HS-5 (cell line): Measurements from ENCODE around the gene VTN.

Experiments
- DNase-seq: peaks from one replicate; pipeline ENCODE4 v3.0.0-alpha.2; 2012; ENCODE audit warnings: low read depth

Gene VTN, protein sequence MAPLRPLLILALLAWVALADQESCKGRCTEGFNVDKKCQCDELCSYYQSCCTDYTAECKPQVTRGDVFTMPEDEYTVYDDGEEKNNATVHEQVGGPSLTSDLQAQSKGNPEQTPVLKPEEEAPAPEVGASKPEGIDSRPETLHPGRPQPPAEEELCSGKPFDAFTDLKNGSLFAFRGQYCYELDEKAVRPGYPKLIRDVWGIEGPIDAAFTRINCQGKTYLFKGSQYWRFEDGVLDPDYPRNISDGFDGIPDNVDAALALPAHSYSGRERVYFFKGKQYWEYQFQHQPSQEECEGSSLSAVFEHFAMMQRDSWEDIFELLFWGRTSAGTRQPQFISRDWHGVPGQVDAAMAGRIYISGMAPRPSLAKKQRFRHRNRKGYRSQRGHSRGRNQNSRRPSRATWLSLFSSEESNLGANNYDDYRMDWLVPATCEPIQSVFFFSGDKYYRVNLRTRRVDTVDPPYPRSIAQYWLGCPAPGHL

DNA sequence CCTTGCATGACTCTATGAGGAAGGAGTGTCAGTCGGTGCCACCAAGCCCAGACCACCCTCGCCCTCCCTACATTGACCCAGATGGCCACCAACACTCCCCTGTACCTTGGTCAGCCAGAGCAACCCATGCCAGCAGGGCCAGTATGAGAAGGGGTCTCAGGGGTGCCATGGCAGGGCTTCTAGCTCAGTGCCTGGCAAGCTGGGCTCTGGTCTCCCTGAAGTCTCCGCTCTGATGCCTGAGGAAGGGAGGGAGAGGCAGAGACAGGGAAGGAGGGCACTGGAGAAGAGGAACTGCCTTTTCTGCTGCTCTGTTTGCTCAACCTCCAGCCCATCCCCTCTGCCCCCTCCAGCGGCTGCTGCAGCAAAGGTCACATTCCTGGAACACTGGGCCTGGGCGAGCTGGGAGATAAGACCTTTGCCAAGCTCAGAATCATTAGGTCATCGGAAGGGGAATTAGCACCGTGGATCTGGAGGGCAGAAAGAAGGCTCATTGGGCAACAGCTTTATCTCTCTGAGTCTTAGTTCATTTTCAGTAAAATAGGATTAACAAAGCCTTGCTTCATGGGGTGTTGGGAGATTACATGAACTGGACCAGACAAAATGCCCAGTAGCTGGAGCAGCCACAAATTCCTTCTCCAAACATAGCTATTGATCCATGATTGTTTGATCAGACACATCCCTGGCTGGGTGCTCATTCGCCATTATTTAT lies at the start of gene VTN:
VTN (minus strand) TSS at position 273 of the 709 bp plus-strand sequence; CDS start at position 169, 104 bp downstream.
- no peak for DNase-seq

DNA sequence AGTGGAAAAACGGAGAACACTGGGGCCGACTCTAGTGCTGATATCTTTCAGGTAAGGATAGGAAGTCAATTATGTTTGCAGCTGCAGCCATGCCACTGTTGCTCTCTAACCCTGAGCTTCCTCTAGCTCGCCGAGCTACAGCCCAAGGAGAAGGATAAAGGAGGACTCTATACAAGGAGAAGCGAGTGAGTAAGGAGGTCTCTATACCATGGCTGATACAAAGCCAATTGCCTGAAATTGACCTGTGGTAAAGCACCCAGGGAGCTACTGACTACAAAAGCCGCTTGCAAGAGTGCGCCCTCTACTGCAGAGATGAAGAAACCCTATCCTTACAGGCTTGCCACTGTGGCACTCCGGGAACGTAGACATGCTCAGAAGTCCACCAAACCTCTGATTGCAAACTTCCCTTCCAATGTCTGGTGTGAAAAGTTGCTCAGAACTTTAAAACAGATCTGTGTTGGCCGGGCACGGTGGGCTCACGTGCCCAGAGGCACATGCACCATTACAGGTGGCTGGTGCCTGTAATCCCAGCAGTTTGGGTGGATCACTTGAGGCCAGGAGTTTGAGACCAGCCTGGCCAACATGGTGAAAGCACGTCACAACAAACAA lies 46.7 kb upstream of the VTN start:
- DNase-seq: no peak

DNA sequence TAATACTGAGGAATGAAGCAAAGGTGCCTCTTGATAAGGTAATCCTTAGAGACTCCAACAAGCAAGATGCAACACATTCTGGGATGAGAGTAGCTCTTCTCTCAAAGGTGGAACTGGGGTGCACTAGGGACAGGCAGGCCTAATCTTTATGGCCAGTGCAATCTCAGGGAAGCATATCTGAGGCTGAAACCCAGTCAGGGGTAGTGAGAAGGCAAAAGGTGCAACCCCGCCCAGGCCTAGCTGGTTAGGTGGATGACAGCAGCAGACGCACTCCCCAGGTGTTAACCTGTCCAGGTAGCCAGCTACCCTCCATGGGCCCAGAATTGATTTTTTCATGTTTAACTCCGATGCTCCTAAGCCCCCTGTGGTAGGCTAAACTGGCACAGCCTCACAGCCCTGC lies 45.8 kb upstream of the VTN start:
- no peak for DNase-seq

DNA sequence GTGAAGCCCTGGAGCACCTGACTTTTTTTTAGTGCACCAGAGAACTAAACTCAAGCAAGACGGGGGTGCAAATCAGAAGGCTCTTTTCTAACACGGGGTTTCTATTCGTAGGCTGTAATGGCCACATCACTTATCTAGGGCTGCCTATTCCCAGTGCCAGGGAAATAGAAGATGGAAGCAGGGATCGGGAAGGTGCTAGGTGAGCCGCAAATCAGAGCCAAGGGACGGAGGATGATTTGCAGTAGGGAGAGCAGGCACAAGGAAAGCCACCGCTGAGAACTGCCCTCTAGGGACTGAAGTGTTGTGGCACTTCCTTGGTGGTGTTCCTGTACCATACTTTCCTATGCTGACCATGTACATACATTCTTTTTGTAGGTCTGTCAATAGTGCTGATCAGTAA lies 43.7 kb upstream of the VTN start:
- DNase-seq: no peak

DNA sequence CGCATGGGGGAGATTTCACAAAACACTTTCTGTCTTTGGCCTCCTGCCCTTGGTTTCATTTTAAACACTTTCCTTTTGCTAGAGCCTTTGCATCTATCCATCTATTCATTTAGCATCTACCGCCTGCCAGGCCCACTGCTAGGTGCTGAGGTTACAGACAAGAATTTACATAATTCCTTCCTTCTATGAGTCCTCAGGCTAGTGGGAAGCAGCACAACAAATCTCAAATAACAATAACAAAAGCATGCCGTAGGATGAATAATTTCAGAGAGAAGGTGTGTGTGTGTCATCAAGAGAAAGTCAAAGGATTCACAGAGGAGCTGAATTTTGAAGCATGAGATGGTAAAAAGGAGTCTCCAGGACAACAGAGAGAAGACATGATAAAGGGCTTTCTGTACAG lies 42.0 kb upstream of the VTN start:
- DNase-seq: no peak

DNA sequence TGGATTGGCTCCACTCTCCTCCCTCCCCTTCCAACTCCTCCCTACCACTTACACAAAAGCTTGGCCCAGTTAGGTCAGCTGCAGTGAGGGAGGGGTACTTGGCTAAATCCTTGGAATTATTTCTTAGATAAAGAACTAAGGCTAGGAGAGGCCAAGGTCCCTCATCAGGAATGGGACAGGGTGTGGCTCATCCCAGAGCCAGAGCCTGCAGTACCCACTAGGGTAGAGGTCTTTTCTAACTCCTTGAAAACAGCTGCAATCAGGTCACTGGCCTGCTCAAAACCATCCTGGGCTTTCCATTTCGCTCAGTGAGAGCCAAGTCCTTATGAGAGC lies 37.8 kb upstream of the VTN start:
- no peak for DNase-seq

DNA sequence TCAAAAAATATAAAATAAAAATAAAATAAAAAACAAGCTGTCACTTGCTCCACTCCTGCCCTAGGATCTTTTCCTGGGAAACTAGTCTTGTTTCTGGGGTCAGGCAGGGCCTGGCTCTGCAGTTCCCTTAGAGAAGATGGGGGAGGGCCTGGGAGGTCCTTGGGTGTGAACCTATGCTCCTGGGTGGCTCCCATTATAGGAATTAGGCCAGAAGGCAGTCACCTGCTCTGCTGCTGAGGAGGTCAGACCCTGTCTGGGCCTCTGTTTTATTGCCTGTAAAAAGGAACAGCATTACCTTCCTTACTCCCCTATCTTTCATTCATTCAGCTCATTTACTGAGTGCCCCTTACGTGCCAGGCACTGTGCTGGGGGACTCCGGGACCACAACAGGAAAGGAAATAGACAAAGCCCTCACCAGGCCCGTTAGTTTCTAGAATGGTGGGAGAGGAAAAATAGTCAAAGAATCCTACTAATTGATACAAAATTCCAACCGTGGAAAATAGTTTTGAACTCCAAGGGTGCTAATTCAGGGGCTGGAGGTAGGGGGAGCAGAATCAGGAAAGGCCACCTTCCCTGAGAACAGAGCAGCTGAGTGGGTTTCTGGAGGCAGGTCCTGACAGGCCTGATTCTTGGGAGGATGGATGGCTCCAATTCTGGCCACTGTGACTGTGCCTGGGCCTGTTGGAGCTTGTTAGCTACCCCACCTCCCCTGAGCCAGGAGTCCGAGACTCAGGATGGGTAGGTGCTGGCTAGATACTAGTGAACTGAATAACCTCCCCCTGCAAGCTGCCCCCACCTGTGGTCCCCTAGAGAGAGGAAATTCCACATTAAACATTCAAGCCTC lies 37.2 kb upstream of the VTN start:
- no peak for DNase-seq

DNA sequence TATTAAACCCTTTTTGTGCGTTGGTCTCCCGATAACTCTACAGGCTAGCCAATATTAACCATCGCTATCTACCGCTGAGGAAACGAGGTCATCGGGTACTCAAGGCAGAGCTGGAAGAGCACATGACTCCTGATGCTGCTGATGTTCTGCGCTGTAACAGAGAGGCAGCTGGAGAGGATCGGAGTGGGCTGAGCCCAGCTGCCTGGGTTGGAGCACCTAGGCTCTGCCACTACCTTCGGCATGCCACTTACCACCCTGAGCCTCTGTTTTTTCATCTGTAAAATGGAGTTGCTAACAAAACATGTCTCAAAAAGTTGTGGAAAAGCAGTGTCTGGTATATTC lies 36.3 kb upstream of the VTN start:
- DNase-seq: no peak

DNA sequence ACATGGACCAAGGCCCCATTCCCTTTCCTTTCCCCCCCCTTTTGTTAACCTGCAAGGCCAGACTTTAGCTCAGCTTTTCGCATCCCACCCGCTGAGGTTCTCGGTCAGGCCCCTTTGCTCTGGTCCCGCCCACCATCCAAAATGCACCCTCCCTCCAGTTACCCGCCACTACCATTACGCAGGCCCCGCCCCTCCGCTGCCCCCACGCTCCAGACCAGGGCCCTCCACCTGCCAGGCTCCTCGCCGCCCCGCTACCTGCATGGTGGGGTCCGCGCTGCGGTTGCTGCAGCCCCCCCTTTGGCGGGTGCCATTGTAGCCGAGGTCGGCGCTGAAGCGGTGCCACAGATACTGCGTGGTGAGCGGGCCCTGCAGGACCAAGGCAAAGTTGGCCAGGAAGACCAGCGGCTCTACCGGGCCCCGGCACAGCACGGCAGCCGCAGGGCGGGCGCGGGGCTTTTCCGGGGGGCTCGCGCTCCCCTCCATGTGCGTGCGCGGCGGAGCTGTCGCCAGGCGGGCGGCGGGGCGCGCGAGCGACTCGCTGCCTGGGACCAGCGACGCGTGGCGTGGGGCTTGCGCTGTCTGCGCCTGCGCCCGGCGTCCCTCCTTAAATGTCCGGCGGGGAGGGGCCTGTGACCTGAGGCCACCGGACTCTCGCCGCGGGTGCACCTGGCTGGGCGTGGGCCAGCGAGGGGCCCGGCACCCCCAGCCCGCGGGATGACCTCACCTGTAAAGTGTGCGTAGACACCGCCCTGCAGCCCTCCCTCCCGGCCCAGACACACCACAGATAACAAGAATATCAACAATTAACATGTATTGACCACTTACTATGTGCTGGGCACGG lies 35.7 kb upstream of the VTN start, which contains the start of gene SLC46A1:
SLC46A1 (minus strand) TSS at position 581 of the 841 bp plus-strand sequence; CDS start at position 483, 98 bp downstream.
- DNase-seq: no peak

DNA sequence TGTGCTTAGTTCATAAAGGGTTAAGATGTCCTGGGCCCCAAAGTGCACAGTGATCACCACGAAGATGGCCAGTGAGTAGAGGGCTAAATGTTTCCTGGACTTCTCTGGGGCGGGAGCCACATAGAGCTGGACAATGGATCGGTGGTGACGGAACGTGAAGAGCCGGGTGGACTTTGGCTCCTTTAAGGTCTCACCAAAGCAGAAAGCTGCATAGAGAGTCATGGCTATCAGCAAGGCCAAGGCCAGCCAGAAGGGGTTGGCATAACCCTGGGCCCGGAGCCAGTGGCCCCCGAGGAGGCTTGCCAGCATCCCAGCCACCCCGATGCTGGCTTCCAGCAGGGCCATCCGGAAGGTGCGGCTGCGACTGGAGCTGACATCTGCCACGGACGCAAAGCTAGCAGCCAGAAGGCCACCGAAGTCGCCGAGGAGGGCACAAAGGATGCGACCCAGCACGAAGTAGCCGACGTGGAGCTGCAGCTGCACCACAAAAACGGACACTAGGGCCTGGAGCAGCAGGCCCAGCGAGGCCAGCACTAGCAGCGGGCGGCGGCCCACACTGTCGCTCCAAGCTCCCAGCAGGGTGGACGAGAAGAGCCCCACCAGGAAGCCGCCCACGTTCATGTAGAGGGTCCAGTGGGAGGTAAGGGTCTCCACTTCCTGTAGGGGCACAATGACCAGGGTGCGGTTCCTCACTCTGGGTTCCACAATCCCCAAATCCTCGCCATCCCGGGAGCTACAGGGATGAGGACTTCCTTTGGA lies 34.9 kb upstream of the VTN start:
- DNase-seq: no peak

DNA sequence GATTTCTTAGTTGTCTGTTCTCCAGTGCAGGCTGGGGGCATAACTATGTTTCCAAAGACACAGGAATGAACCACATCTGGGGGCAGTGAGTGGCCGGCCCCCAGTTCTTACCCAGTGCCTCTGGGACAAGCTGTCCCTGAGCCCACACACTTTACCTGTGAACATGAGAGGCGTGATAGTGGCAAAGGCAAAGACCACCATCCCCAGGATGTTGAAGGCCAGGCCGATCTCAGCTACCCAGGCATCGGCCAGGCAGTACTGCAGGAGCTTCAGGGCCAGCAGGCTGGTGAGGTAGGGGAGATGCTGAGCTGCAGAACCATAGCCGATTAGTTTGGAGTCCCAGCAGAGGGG lies 34.3 kb upstream of the VTN start:
- no peak for DNase-seq

DNA sequence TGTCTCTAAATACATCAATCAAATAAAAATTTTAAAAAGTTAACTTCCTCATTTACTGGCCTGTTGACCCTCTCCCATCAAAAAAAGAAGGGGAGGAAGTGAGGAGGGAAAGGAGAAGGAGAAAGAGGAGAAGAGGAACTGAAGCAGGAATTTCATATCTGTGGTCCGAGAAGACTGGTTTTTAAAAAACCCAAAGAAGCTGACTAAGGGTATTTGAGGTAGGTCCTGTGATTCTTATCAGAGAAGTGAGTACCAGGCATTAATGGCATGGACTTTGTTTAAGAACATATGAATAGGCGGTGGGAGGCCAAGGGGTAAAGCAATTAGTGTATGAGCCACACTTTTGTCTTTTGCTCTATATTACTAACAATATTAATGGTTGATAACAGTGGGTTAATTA lies 33.9 kb upstream of the VTN start:
- DNase-seq: no peak

DNA sequence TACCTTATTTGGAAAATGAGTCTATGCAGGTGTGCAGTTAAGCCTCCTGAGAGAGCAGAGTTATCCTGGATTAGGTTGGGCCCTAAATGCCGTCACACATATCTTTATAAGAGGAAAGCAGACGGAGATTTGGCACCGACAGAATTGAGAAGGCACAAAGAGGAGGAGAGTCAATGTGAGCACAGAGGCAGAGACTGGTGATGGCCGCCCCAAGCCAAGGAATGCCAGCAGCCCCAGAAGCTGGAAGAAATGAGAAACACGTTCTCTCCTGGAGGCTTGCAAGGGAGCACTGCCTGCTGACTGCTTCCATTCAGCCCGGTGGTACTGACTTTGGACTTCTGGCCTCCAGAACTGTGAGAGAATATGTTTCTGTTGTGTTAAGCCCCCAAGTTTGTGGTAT lies 32.7 kb upstream of the VTN start:
- no peak for DNase-seq

DNA sequence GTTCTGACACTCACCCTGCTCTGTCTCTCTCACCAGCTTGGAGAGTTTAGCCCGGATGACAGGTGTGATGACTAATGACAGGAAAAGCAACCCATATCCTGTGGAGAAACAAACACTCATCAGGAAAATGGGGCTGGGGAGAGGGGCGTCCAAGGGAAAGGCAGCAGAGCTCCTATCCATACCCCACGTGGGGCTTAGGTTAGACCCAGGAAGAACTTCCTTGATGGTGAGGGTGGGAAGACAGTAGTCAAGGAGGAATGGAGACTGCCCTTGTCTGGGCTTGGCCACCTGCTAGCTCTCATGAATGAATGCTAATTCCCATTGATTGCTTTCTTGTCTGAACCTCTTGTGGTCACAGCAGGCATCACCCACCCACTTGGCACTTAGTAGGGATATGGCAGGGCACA lies 32.1 kb upstream of the VTN start:
- no peak for DNase-seq

DNA sequence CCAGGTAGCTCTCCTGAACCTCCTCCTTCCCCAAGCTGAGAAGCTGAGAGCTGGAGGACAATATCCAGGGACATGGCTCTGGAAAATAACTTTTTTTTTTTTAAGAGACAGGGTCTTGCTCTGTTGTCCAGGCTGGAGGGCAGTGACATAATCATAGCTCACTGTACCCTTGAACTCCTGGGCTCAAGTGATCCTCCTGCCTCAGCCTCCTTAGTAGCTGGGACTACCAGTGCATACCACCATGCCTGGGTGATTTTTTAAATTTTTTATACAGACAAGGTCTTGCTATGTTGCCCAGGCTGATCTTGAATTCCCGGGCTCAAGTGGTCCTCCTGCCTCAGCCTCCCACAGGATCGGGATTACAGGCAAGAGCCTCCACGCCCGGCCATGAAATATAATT lies 29.7 kb upstream of the VTN start:
- DNase-seq: no peak

DNA sequence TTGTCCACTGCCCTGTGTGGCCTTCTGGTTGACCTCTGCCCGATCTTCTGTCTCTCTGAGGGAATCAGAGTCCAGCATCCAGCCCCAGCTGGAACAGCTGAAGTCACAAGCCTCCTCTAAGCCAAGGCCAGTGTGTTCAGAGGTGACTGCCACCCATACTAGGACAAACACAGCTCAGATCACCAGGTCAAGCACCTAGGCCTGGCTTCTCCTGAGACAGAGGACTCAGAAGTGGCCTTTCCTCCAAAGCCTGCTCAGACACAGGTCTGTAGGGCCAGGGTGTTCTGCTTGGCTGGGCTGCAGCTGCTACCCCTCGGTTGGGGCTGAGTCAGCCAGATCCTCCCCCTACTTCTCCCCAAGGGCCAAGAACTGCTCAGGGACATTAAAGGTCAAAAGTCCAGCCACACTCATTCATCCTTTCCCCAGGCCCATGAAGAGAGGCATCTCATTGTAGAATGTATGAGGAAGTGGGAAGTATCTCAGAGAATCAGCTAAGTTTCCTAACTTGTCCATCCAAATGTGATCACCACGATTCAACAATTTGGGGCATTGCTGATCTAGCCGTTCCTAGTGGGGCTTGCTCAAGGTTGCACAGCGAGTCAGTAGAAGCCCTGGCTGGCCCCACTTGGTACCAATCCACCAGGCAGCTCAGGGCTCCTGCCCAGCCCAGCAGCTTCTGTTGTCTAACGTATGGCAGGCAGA lies 28.3 kb upstream of the VTN start:
- no peak for DNase-seq

DNA sequence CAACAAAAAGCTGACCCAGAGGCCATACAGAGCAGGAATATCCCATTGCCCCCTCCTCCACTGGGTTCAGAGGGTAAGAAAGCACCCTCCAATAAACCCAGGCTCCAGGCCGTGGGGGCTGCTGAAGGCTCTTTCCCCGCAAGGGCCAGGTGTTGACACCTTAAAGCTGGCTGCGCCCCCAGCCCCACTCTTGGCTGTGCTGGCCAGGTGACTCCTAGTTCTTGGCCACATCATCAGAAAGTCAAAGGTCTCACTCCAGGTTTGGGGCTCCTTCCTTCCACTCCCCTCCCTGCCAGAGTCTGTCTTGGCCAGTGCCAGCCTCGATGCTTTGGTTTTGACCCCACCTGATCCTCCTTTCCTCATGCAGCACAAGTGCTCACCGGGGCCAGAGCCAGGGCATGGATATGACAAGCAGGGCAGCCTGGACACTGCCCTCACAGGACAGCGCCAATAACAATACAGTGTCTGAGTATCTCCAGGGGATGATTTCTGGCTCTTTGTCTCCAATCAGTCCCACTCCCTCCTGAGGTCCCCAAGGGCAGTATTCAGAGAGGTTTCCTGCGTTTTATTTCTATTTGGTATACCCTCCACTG lies 27.7 kb upstream of the VTN start:
- DNase-seq: no peak

DNA sequence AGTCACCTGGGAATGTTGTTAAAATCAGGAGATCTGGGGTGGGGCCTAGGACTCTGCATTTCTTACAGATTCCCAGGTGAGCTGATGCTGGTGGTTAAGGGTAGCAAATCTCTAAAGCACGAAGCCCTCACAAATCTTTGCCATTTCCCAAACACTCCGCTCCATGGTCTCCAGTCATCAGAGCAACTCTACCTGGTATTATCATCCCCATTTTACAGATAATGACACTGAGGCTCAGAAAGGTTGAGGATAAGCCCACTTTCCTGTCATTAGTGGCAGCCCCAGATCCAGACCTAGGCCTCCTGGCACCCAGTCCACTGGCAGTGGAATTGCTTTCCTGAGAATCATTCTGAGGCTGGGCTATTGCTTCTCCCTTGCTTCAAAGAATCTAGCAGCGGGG lies 27.2 kb upstream of the VTN start:
- no peak for DNase-seq

DNA sequence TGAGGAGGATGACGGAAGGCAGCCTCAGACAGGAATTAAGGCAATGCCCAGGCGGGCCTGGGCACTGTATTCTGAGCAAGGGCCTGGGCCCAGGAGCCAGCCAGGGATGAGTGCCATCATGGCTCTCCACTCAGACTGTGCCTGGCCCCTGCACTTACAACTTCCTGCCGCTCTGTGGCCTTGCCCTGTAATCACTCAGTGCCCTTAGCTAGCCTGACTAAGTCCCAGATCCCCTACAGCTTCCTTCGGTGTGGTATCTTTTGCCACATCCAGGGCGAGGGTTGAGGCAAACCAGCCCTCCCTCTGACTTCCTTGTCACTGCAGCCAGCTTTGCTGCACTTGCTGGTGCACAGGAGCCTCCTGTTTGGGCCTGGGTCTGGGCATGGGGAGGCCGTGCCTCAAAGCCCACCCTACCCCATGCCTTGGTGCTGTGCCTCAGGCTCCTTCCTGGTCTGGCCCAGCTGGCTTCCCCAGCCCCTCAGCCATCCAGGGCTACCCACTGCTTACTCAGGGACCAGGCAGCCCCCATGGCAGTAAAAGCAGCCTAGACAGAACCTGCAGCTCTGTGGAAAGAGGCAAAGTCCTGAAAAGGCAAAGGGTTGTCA lies 26.6 kb upstream of the VTN start:
- DNase-seq: no peak
